ENCODE measurements around the gene ZNF430.

ZNF430 gene

GRCh38 chr19:21109116-21109515 is 88.7 kb downstream of the ZNF430 start:
- no peak for TF ChIP-seq CTCF (IDR thresholded peaks at IDR 0.05; ENCODE audit: low read depth, low read length)
- H3K4me3 ChIP-seq (replicated peaks in 1 of 2; ENCODE audit: low read depth in 2 of 2, low read length in 2 of 2): no peak overlapping the region
- DNase-seq (ENCODE audit: low read depth in 2 of 2): peak; percentile 9 to 60
